ENCODE measurements around the gene STEAP1. TPM values are rescaled to one million over a fixed set of nuclear protein-coding genes. Genes with fewer than 3 reads are reported as not detected.
A peak's percentile ranks its signal among the peaks of the same experiment; 100 is the strongest.
"Not testable (repeated sequence)": the region's sequence is repeated elsewhere in the genome, so short reads cannot be mapped to it uniquely, and the experiment has no call there.

The STEAP1 gene
- total RNA-seq (2021; ENCODE audit: unreplicated experiment) (5.5 TPM), Bru-seq, nascent RNA (percentile 42 among the genes with signal in this experiment), BruChase-seq, experiment 1, labeled RNA remaining after a 2-hour chase (percentile 48 among the genes with signal in this experiment), BruChase-seq, experiment 2, labeled RNA remaining after a 6-hour chase (percentile 55 among the genes with signal in this experiment)
- 4.1 TPM for polyA plus RNA-seq (2012; ENCODE audit: insufficient read length)
- long read RNA-seq, partial matches to known transcripts = 0 of 4 reads
- long read RNA-seq, other reads (novel, unspliced or antisense) = 0 of 4 reads

- H3K4me3 ChIP-seq (ENCODE audit: low read depth in 2 of 2, low read length in 2 of 2) = peak within 1 kb of the TSS; percentile 55 to 74
- H3K4me1 ChIP-seq (ENCODE audit: control insufficient read depth, insufficient read depth, low read length); in situ Hi-C loops (cut with HindIII; ENCODE audit: low pct_unique_long_range_greater_than_20kb, low sequenced_read_pairs); H3K36me3 ChIP-seq (ENCODE audit: control insufficient read depth, insufficient read depth, low read length); POLR2A ChIA-PET; H3K27me3 ChIP-seq (ENCODE audit: control insufficient read depth, insufficient read depth, low read length); H3K9me3 ChIP-seq (ENCODE audit: control insufficient read depth, insufficient read depth, low read depth, low read length); BruUV-seq (replicated peaks): not testable (repeated sequence)
- H3K27ac ChIP-seq (ENCODE audit: low read length) = peak within 1 kb of the TSS; percentile 48; the same call in 1 of the 2 replicates
- peak; percentile 80 for DNase-seq (ENCODE audit: low read depth, low spot score)
- CTCF ChIA-PET = interaction anchor here (0.8 to 1.3 kb wide), 2 partner anchors 102 to 274 kb away, joined by 3 to 5 read pairs; no protein-coding TSS in a partner anchor
- TF ChIP-seq SIN3A (IDR thresholded peaks at IDR 0.05; ENCODE audit: borderline replicate concordance, insufficient read depth, low read depth, low read length) (peak; percentile 65; the same call in 1 of the 2 replicates), CTCF (IDR thresholded peaks at IDR 0.05) (peak; percentile 90), POLR2AphosphoS5 (IDR thresholded peaks at IDR 0.05; ENCODE audit: low read depth, low read length) (0 out of 2 replicates have a peak, but pooled peaks have one; percentile 29), REST (IDR thresholded peaks at IDR 0.05; ENCODE audit: insufficient read depth in 1 of 2, low read depth in 2 of 2, low read length in 1 of 2) (peak; percentile 31 to 36; a peak in 1 of 4 replicates)
- intact Hi-C loops (cut with micrococcal nuclease; ENCODE audit: unreplicated experiment) = loop anchor here (2.0 kb wide), 2 partner anchors 109 to 273 kb away; no protein-coding TSS in a partner anchor
- peak; percentile 98 for ATAC-seq
These were observed at the start of gene STEAP1 for GRCh38 chr7:90153943-90154771. Gene STEAP1, plus strand, starts transcription at chr7:90154469. Its CDS starts 5,320 bp downstream, at chr7:90159789.

- POLR2A ChIA-PET; H3K36me3 ChIP-seq (ENCODE audit: control insufficient read depth, insufficient read depth, low read length); BruUV-seq (replicated peaks); ATAC-seq; H3K4me3 ChIP-seq (ENCODE audit: low read depth in 2 of 2, low read length in 2 of 2); in situ Hi-C loops (cut with HindIII; ENCODE audit: low pct_unique_long_range_greater_than_20kb, low sequenced_read_pairs); CTCF ChIA-PET; H3K4me1 ChIP-seq (ENCODE audit: control insufficient read depth, insufficient read depth, low read length); intact Hi-C loops (cut with micrococcal nuclease; ENCODE audit: unreplicated experiment); H3K27me3 ChIP-seq (ENCODE audit: control insufficient read depth, insufficient read depth, low read length); H3K9me3 ChIP-seq (ENCODE audit: control insufficient read depth, insufficient read depth, low read depth, low read length); H3K27ac ChIP-seq (ENCODE audit: low read length); DNase-seq (ENCODE audit: low read depth, low spot score): not testable (repeated sequence)
- TF ChIP-seq CTCF (IDR thresholded peaks at IDR 0.05) = peak; percentile 19; the same call in 1 of the 2 replicates
These were observed 39.3 kb upstream of the STEAP1 start for GRCh38 chr7:90114972-90115371.

- CTCF ChIA-PET; H3K36me3 ChIP-seq (ENCODE audit: control insufficient read depth, insufficient read depth, low read length); intact Hi-C loops (cut with micrococcal nuclease; ENCODE audit: unreplicated experiment); in situ Hi-C loops (cut with HindIII; ENCODE audit: low pct_unique_long_range_greater_than_20kb, low sequenced_read_pairs); H3K27ac ChIP-seq (ENCODE audit: low read length); POLR2A ChIA-PET; H3K9me3 ChIP-seq (ENCODE audit: control insufficient read depth, insufficient read depth, low read depth, low read length); DNase-seq (ENCODE audit: low read depth, low spot score); H3K4me1 ChIP-seq (ENCODE audit: control insufficient read depth, insufficient read depth, low read length); H3K27me3 ChIP-seq (ENCODE audit: control insufficient read depth, insufficient read depth, low read length); BruUV-seq (replicated peaks): not testable (repeated sequence)
- peak; percentile 70 for ATAC-seq
- H3K4me3 ChIP-seq (ENCODE audit: low read depth in 2 of 2, low read length in 2 of 2) = peak overlapping the region; percentile 21 to 42
These were observed 35.6 kb upstream of the STEAP1 start for GRCh38 chr7:90118551-90119177.

Measured in Panc1 (cell line).